Activated CD4-positive, alpha-beta T cell treated with anti-CD3 and anti-CD28 coated beads, Interleukin-2, Interleukin-6, amounts not matched to agents 100 ng/mL and 50 ng/mL, durations not matched to agents 16 hours and 8 hours (primary cell): ENCODE results near the gene LRRC8B.
A peak's percentile ranks its signal among the peaks of the same experiment; 100 is the strongest.
"Not testable (repeated sequence)": the region's sequence is repeated elsewhere in the genome, so short reads cannot be mapped to it uniquely, and the experiment has no call there.

Experiments
- DNase-seq: peaks from one replicate; pipeline ENCODE4 v3.0.0-alpha.2; 2020

LRRC8B gene

DNA sequence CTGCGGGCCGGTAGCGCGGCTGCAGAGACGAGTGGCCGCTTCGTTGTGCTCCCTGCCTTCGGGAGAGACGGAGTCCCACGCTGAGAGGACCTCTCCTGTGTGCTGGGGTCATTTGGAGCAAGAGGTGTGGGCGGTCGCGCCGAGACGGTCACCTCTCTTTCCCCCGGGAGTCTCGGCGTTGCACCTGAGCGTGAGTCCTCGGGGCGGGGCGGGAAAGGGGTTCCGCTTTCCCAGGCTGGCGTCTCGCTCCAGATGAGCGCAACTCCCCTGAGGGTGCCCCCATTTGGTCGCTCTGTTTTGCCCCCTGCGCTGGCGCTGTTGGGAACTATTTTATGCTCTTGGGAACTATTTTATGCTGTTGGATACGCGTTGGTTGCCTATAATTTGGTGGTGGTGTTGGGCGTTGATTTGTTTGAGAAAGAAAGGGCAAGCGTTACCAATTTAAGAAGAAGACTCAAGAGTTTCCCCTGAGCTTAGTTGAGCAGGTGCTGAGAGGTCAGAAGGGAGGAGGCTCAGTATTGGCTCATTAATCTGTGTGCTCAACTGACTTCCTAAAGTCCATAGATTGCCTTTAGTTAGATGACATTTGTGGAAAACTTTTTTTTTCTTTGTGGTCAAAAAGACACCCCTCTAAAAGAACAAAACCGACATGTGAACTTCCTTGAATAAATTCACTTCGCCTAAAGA is 683 bp downstream of the LRRC8B start:
- peak; percentile 35 for DNase-seq

DNA sequence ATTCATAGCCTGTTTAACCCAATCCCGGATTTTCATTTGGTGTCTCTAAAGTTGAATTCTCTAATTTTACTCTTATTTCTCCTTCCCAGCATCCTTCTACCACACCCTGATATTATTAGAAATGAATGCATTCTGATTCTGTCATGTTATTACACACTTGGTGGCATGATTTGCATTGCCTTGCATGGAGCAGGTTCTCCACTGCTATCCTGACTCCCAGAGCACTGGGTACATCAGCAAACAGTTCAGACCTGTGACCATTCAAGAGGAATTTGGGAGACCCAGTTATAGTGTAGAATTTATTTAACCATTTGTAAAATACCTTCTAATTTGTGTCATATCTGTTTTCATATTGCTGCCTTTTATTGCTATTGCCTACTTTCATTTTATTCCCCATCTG is 2.6 kb downstream of the LRRC8B start:
- DNase-seq = no peak

DNA sequence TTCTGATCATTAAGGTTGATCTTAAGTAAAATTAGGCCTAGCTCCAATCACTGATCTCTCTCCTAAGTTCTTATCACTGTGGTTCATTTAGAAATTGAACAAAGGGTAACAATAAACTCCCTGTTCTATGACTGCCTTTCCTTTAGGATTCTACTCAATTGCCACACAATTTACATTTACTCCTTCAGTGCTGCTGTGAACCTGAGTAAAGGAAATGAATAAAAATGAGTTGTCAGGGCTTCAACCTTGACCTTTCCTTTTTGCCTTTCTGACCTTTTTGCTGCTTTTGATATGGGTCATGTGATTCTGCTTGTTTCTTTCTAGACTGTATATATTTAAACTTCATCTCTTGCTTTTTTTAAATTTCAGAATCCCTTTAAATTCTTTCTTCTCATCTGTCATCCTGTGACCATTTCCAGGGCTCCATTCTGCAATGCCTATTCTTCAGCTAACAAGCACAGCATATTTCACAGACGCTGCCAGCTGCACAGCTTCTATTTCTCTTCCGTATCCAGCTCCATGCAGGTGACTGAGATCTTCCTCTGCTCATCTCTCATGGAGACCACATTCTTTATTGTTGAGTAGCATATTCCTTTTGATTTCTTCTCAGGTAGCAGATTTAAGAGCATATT is 3.2 kb downstream of the LRRC8B start:
- no peak for DNase-seq

DNA sequence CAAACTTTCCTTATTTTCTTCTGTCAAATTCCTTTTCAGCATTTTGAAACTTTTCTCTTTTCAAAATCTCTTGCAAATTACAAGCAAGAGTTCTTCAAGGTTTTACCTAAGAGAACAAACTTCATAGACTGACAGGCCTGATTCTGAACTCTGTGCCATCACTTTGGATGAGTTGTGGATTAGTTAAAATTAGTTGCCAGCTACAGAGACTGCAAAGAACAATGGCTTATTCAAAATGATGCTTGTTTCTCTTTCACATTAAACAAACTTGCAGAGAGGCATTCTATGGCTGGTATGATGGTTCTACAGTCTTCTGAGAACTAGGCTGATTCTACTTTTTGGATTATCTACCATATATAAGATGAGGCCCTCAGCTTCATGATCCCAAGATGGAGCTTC is 3.8 kb downstream of the LRRC8B start:
- DNase-seq = no peak

DNA sequence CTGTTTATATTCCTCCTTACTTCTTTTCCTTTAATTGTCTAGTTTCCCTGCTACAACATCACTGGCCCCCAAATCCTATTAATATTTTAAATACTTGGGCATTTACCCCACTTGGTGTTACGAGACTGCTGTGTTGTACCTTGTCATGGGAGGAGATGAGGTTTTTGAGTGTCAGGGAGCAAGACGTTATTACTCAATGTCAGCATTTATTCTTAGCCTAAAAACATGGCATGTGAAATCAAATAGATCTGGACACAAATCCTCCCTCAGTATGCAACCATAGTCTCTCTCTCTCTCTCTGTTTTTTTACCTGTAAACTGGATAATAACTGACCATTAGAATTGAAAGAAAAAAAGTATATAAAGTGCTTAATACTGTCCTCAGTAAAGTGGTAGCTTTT is 4.6 kb downstream of the LRRC8B start:
- DNase-seq = no peak

DNA sequence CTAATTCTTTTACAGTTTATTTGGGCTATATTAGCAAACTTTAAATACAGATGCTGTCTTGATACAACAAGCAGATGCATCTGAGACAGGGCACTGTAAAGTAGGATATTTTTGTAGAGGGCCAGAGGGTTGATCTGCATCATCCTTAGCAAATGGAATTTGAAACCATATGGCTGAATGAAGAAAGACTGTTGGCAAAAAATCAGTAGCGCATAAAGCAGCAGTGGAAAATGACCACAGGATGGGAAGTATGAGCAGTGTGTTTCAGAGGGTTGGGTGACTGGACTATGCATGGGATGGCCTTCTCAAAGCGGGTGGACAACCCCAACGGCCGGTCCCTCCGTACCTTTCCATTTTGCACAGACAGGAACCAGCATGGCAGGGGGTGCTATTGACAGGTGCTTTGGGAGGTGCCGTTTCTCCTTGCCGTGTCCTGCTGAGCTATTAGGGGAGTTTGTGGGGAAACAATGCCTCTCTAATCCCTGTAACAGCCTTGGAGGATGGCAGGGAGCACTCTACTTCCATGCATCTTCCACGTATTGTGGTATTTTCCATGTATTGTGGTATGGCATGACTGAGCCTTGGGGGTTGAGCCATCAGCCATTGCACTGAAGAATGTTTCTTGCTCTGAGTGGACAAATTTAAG is 5.9 kb downstream of the LRRC8B start:
- DNase-seq = no peak

DNA sequence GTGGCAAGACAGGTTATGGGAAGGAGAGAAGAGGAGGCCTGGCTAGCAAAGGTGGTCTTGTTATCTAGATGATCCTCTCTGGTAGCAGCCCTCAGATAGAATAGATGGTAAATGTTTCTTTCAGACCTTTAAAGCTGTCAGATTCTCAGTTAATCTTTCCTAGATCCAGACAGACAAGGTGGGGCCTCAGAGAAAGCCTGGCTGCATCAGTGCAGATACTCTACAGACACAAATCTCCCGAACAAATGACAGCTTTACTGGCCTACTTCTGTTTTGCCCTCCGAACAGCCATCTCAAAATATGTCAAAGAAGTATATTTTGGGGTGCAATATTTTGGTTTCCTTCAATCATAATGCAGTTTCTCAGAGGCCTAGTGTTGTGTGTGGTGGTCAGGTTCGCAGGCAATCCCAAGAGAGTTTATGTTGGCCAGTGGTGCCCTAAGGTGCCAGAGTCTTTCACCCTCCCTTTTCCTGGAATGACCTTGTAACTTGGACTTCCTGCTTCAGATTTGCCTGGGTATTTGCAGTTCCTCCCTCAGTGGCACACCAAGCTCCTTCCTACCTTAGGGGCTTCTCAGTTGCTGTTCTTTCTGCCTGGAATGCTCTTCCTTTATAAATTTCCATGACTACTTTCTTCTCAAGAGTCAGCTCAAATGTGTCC is 7.0 kb downstream of the LRRC8B start:
- no peak for DNase-seq

DNA sequence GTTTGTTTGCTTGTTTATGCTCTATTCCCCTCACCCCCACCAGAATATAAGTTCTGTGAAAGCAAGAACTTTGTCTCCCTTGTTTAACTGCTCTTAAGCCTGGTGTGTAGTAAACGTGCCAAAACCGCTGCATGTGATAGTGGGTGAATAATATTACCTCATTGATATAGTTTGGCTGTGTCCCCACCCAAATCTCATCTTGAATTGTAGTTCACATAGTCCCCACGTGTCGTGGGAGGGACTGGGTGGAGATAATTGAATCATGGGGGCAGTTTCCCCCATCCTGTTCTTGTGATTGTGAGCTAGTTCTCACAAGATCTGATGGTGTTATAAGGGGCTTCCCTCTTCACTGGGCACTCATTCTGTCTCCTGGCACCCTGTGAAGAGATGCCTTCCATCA is 7.6 kb downstream of the LRRC8B start:
- no peak for DNase-seq

DNA sequence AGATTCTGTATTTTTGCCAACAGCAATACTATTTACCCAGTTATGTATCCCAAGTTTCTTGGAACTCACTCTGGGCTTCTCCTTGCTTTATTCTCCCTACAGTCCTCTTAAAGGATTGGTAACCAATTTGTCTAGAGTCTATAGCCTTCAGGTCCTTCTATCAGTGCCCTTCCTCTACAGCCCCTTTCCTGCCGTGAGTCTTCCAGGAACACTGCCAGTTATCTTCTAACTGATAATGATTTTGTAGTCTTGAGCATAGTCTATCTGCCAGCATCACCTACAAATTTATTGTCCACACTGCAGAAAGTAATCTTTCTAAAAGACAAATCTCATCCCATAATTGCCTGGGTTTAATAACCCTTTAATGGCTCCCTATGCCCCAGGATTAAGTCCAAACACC is 8.2 kb downstream of the LRRC8B start:
- DNase-seq = no peak

DNA sequence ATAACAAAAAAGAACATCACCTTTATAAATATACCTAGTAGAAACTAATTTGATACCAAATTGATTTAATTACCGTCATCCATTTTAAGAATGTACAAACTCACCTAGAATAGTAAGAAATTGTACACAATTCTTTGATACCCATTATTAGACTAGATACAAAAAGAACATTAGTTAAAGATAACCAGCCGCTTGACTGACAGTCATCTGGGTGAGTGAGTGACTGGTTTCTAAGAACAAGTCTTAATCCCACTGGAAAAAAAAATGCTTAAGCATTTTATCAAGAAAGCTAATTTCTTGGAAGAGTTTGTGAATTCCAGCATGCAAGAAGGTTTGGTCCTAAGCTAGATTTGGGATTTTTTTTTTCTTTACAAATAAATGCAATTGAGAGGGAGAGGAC is 10.9 kb downstream of the LRRC8B start:
- DNase-seq = no peak

DNA sequence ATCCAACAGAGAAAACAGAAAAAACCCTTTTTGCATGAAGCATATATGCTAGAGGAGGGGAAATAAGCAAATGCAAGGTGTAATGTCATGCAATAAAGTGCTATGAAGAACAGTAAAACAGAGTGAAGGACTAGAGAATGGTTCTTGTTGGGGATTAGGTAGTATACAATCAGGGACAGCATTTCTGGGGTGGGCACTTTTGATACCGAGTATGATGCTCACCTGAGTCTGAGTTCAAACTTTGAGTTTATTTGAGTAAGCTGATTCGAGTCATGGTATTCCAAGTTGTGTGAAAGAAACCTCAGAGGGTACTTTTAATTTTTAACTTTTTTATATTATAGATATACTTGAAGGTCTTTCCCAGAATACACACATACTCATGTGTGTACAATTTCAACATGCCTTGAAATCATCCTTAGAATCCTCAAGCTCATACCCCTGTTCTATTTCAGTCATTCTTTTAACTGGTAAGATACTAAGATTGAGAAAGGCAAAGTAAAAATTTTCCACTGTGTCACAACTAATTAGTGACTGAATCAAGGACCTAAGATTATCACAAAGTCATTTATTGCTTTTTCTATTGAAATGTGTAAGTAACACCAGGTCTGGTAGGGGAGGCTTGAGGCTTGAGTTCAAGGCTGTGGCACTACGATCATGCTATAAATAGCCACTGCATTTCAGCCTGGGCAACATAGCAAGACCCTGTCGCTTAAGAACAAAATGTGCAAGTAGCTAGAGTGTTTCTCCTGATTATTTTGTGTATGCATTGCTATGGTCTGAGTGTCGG is 12.1 kb downstream of the LRRC8B start:
- peak; percentile 39 for DNase-seq

DNA sequence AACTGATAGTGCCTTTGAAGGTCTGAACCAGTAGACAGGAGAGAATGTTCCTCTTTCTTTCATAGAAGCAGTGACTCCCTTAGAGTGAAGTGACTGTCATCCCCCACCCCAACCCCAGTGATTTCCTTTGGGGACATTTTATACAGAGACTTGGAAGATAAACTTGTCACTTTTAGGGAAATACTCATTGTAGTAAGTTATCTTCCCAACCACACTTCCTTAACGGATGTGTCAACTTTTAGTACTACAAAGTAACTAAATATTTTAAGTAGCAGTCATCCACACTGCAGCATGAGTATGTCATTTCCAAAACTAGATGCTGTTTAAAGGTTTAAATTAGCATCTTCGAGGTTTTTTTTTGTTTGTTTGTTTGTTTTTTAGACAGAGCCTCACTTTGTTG is 13.7 kb downstream of the LRRC8B start:
- DNase-seq = no peak

DNA sequence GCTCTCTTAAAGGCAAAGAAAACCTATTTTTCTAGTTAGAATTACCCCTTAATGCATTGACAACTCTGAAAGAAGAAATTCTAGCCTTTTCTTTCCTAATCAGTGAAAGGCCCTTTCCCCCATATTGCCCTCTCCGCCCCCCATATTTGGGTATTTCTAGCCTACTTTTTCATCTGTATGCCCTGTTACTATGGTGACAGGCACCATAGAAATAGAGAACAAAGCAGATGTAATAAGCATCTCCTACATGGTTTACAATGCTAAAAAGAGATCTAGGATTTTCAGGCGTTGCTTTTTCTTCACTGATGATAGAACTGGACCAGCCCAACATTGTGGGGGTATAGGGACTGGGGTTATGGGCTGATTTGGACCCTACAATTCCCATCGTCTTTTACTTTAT is 14.5 kb downstream of the LRRC8B start:
- DNase-seq = no peak

DNA sequence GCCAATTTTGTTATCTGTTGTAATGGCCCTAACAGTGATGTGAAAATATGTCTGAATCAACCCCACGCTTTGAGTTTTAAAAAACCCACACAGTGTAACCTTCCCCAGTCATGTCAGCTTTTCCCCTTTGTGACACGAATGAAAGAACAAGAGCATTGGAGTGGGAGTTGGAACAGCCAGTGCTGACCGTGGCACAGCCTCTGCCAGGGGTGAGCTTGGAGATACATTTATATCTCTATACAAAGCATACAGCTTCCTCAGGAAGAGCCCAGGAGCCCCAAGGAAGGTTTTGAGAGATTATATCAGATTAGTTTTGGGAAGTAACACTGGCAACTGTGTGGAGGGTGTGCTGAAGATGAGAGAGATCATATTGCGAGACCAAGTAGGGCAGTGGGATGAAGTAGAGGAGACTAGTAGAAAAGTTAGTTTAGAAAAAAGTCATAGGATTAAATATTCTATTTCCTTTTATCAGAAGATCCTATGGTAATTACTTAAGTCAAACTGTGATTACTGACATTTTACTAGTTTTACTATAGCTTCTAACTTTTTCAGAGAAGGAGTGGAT is 15.9 kb downstream of the LRRC8B start:
- DNase-seq = no peak

DNA sequence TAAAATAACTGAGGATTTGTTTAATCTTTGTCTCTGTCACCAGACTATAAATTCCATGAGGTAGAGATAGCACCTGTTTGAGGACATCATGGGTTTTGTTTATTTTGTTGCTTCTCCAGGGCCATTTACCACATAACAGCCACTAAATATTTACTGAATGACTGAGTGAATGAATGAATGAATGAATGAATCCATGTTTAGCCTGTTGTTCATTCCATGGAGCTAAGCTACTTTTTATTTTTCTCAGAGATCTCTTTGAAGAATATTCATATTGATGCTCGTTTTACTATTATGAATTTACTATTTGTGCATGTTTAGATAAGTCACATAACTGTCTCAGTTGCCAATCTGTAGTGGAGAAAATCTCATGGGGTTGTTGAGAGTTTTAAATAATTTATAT is 17.7 kb downstream of the LRRC8B start:
- DNase-seq = no peak

DNA sequence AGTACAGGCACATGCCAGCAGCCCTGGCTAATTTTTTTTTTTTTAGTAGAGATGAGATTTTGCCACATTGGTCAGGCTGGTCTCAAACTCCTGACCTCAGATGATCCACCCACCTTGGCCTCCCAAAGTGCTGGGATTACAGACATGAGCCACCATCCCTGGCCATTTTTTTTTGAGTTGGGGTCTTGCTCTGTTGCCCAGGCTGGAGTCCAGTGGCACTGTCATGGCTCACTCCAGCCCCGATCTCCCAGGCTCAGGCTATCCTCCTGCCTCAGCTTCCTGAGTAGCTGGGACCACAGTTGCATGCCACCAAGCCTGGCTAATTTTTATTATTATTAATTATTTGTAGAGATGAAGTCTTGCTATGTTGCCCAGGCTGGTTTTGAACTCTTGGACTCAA is 19.0 kb downstream of the LRRC8B start:
- DNase-seq = not testable (repeated sequence)

DNA sequence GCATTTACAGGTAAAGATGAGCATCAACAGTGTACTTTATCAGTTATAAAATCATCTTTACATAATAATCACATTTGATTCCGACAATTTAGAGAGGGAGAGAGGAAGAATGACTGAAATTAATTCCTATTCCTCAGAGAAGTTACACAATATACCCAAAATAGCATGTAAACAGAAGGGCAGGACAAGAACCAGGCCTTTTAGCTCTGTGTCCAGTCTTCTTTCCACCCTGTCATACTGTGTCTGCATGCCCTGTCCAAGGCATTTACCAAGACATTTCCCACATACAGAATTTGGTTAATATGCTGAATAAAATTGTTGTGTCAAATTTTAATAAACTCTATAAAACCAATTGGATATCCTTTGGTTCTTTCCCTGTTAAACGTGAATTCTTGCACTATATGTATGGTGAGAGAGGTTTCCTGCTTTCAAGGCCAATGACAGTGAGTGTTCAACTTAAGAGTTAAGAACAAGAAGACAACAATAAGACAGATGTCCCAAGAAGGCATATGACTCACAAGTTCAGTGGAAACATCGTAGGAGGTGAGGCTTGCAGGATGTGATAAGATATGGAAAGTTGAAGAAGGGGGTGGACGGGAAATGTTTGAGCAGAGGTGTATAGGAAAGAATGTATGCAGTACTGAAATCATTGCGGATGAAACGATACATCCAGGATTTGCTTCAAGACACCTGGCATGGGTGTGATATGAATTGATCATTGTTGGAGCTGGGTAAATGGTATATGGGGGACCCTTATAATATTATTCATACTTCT is 20.8 kb downstream of the LRRC8B start:
- peak; percentile 76 for DNase-seq

DNA sequence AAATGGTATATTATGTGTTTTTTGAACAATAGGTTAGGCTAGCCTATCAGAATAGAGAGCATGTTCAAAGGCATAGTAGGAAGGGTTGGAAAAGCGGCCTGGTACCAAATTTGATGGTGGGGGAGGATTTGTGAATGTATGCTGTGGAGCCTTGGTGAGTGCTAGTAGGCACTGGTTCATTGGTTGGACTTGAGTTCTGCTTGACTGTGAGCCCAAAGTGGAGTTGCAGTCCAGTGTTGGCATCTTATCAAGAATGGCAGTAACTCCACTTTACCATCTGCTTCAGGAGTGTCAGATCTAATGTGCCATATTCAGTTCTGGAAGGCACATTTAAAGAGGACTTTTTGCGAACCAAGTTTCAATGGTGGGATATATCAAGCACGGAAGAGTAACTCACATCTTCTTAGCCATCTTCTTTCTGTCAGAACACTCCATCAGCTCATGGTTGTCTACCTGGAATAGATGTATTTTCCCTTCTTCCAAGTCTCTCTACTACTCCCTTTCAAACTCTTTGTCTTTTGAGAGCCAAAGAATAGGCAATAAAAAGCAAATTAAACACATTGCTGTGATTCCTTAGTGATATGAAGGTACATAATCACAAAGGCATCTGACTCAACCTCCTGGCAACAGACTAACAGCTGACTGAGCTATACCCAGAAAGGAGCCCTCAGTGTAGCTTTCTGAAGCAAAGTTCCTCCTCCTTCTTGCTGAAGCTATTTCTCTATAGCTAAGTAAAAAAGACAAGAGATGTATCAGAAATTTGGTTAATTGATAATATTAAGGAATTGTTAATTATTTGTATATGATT is 21.7 kb downstream of the LRRC8B start:
- peak; percentile 43 for DNase-seq

DNA sequence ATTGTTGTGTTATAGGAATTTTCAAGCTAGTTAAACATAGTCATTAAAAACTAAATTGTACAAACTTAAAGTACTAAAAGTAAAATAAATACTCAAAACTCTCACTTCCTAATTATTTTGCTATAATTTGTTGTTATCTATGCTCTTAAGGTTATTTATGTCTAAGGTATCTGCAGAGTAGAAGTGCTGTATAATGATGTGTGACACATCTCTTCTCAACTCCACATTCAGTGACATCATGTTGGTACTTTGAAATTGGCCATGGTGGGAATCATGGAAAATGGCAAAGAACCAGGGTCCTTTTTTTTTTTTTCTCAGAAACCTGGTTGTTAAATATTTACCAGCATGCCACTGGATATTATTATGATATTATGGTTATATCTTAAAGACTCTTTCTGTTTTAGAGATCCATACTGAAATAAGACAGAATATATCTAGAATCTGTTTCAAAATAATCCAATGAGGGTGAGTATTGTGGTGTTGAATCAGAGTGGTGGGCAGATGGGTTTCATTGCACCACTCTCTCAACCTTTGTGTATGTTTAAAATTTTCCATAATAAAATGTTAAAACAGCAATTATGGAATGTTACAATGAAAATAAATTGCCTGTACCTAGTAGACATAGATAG is 22.4 kb downstream of the LRRC8B start:
- no peak for DNase-seq

DNA sequence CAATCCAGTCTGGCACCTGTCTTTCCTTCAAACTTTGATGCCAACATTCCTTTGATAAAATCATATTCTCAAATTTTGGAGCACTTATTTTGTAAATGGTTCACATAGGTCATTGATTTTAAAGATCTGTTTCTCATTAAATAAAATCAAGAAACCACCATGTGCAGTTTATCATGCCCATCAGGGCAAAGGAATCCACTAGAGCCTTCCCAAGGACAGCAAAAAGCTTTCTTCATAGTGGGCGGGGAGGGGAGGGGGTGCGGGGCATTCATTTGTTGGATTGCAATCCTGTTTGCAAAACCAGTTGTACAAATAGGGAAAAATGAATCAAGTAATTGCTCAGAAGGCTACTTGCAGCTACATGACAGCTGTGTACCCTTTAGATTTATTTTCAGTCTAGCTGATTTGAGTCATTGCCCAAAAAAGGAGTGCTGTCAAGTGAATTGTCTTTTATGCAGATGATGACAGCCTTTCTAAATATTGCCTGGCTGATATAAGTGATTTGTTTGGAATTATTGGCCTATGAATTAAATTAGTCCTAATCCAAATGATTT is 23.0 kb downstream of the LRRC8B start:
- DNase-seq = peak; percentile 63
